HepG2 (cell line): ENCODE data around the gene JPT1. TPM values are rescaled to one million over a fixed set of nuclear protein-coding genes. Genes with fewer than 3 reads are reported as not detected.
A peak's percentile ranks its signal among the peaks of the same experiment; 100 is the strongest.

ENCODE experiments used
- CHD4 ChIP-seq: fragments of 200-600 bp; sonication (generic); IDR thresholded peaks from 2 replicates; pipeline ENCODE4 v1.7.0; 2017; ENCODE audit warnings: mild to moderate bottlenecking, low read length, borderline replicate concordance
- DDIT3 ChIP-seq: sonication (generic); formaldehyde crosslinking; IDR thresholded peaks from 2 replicates; pipeline ENCODE4 v1.4.0; 2020; ENCODE audit warnings: mild to moderate bottlenecking, missing genetic modification reagents
- FOXA3 ChIP-seq: IDR thresholded peaks from 2 replicates; pipeline ENCODE4 v1.6.1; 2016; ENCODE audit warnings: missing genetic modification reagents, missing compliant biosample characterization
- GLMP ChIP-seq: sonication (generic); formaldehyde crosslinking; IDR thresholded peaks from 2 replicates; pipeline ENCODE4 v1.9.0; 2021; ENCODE audit warnings: missing genetic modification reagents, mild to moderate bottlenecking, borderline replicate concordance
- GTF3A ChIP-seq: sonication (generic); formaldehyde crosslinking; conservative IDR thresholded peaks from 2 replicates; pipeline ENCODE4 v1.4.0; 2020; ENCODE audit warnings: mild to moderate bottlenecking, missing genetic modification reagents
- HDAC6 ChIP-seq: fragments of 200-600 bp; sonication (generic); IDR thresholded peaks from 2 replicates; pipeline ENCODE4 v1.7.0; 2017; ENCODE audit warnings: mild to moderate bottlenecking, antibody characterized with exemption, low read length, low read depth
- HMG20B ChIP-seq: conservative IDR thresholded peaks from 2 replicates; pipeline ENCODE4 v1.6.1; 2016; ENCODE audit warnings: missing genetic modification reagents, missing compliant biosample characterization
- JARID2 ChIP-seq: sonication (generic); formaldehyde crosslinking; IDR thresholded peaks from 2 replicates; pipeline ENCODE4 v1.8.1; 2023; ENCODE audit warnings: missing genetic modification reagents, inconsistent platforms; ENCODE audit not compliant: insufficient replicate concordance
- MBD4 ChIP-seq: IDR thresholded peaks from 2 replicates; pipeline ENCODE4 v1.6.1; 2012; ENCODE audit warnings: low read length, inconsistent platforms, borderline replicate concordance
- MBNL3 ChIP-seq: fragments of 250-450 bp; sonication (Bioruptor Pico); conservative IDR thresholded peaks from 2 replicates; pipeline ENCODE4 v1.8.0; 2022; ENCODE audit warnings: mild to moderate bottlenecking, inconsistent platforms
- MEIS1 ChIP-seq: sonication (generic); formaldehyde crosslinking; IDR thresholded peaks from 2 replicates; pipeline ENCODE4 v1.9.0; 2021; ENCODE audit warnings: mild to moderate bottlenecking, missing genetic modification reagents, moderate library complexity, borderline replicate concordance
- NAIF1 ChIP-seq: sonication (generic); formaldehyde crosslinking; IDR thresholded peaks from 2 replicates; pipeline ENCODE4 v1.5.0; 2020; ENCODE audit warnings: mild to moderate bottlenecking, missing genetic modification reagents, borderline replicate concordance
- SNAI1 ChIP-seq: sonication (generic); formaldehyde crosslinking; IDR thresholded peaks from 2 replicates; pipeline ENCODE4 v1.5.0; 2020; ENCODE audit warnings: mild to moderate bottlenecking, missing genetic modification reagents, borderline replicate concordance
- SRSF1 ChIP-seq: fragments of 200-400 bp; formaldehyde crosslinking; optimal IDR thresholded peaks from 2 replicates; pipeline ENCODE3; 2017; ENCODE audit warnings: mild to moderate bottlenecking, low read depth, low read length, moderate library complexity
- SYNCRIP ChIP-seq: fragments of 200-400 bp; formaldehyde crosslinking; IDR thresholded peaks from 2 replicates; pipeline ENCODE4 v1.6.1; 2018; ENCODE audit warnings: mild to moderate bottlenecking, low read depth, low read length; ENCODE audit not compliant: insufficient read depth
- TRAFD1 ChIP-seq: sonication (generic); formaldehyde crosslinking; IDR thresholded peaks from 2 replicates; pipeline ENCODE4 v1.5.1; 2020; ENCODE audit warnings: missing genetic modification reagents, mild to moderate bottlenecking, borderline replicate concordance
- ZNF17 ChIP-seq: sonication (generic); formaldehyde crosslinking; IDR thresholded peaks from 2 replicates; pipeline ENCODE4 v1.5.0; 2020; ENCODE audit warnings: mild to moderate bottlenecking, missing genetic modification reagents
- ZNF562 ChIP-seq: sonication (generic); formaldehyde crosslinking; IDR thresholded peaks from 2 replicates; pipeline ENCODE4 v1.8.0; 2022; ENCODE audit warnings: missing genetic modification reagents, borderline replicate concordance
- polyA plus RNA-seq, 8 experiments: library from polyadenylated mRNA; depleted of rRNA in 3 of 8; stranded (reverse) in 7 of 8; unstranded in 1 of 8; fragments of >200 nt; fragmentation: Illumina TruSeq in 4 of 8; extraction: Trizol in 4 of 8; gene quantifications; 2 replicates each; pipeline versions ENCODE4 v1.2.1 to v1.2.3, GENCODE V29; 2011 to 2016; ENCODE audit warnings: low read depth in 4 of 8, missing spikeins in 1 of 8, mixed read lengths in 1 of 8; ENCODE audit not compliant: insufficient read depth in 1 of 8
- total RNA-seq, 5 experiments: library from RNA; depleted of rRNA; stranded (reverse); fragments of >200 nt; fragmentation: Illumina TruSeq; extraction: Trizol; gene quantifications; 2 replicates each; pipeline ENCODE4 v1.2.3, GENCODE V29; 2016; ENCODE audit warnings: low read depth in 1 of 5
- TF ChIP-seq, protein P1 (sequence below): sonication (generic); formaldehyde crosslinking; IDR thresholded peaks from 2 replicates; pipeline ENCODE4 v1.5.0; 2020; ENCODE audit warnings: mild to moderate bottlenecking, missing genetic modification reagents, moderate library complexity
- TF ChIP-seq, protein P2 (sequence below): sonication (generic); formaldehyde crosslinking; IDR thresholded peaks from 2 replicates; pipeline ENCODE4 v1.5.0; 2020; ENCODE audit warnings: mild to moderate bottlenecking, missing genetic modification reagents, borderline replicate concordance
- TF ChIP-seq, protein P3 (sequence below): sonication (generic); formaldehyde crosslinking; IDR thresholded peaks from 2 replicates; pipeline ENCODE4 v1.8.1; 2023; ENCODE audit warnings: missing genetic modification reagents, inconsistent platforms, borderline replicate concordance

The JPT1 gene
- total and polyA plus RNA-seq, 2 of the 13 experiments (the other 11 are each of a cell fraction or from before 2014, with no cell fraction given): 43.3 to 256 TPM

GRCh38 chr17:75110234-75110937, 43.9 kb downstream of the JPT1 start (continued):
- TF ChIP-seq, protein P1, sequence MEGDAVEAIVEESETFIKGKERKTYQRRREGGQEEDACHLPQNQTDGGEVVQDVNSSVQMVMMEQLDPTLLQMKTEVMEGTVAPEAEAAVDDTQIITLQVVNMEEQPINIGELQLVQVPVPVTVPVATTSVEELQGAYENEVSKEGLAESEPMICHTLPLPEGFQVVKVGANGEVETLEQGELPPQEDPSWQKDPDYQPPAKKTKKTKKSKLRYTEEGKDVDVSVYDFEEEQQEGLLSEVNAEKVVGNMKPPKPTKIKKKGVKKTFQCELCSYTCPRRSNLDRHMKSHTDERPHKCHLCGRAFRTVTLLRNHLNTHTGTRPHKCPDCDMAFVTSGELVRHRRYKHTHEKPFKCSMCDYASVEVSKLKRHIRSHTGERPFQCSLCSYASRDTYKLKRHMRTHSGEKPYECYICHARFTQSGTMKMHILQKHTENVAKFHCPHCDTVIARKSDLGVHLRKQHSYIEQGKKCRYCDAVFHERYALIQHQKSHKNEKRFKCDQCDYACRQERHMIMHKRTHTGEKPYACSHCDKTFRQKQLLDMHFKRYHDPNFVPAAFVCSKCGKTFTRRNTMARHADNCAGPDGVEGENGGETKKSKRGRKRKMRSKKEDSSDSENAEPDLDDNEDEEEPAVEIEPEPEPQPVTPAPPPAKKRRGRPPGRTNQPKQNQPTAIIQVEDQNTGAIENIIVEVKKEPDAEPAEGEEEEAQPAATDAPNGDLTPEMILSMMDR (CRISPR knock-in tag): no peak
- TF ChIP-seq FOXA3 (no peak), TRAFD1 (CRISPR knock-in tag) (0 out of 2 replicates have a peak, but pooled peaks have one; percentile 35), NAIF1 (CRISPR knock-in tag) (no peak), HDAC6 (no peak), SNAI1 (CRISPR knock-in tag) (peak; percentile 64; the same call in 1 of the 2 replicates), HMG20B (no peak), GTF3A (CRISPR knock-in tag) (no peak), SYNCRIP (no peak), MBNL3 (CRISPR knock-in tag) (no peak), GLMP (no peak), ZNF17 (CRISPR knock-in tag) (no peak), CHD4 (peak; percentile 85), ZNF562 (CRISPR knock-in tag) (no peak), SRSF1 (no peak), MBD4 (no peak), MEIS1 (no peak), DDIT3 (no peak), JARID2 (no peak)
- TF ChIP-seq, protein P2, sequence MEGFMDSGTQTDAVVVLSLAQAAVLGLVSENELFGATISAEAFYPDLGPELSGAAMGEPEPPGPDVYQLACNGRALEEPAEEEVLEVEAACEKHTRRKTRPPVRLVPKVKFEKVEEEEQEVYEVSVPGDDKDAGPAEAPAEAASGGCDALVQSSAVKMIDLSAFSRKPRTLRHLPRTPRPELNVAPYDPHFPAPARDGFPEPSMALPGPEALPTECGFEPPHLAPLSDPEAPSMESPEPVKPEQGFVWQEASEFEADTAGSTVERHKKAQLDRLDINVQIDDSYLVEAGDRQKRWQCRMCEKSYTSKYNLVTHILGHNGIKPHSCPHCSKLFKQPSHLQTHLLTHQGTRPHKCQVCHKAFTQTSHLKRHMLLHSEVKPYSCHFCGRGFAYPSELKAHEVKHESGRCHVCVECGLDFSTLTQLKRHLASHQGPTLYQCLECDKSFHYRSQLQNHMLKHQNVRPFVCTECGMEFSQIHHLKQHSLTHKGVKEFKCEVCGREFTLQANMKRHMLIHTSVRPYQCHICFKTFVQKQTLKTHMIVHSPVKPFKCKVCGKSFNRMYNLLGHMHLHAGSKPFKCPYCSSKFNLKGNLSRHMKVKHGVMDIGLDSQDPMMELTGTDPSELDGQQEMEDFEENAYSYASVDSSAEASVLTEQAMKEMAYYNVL (CRISPR knock-in tag): 0 out of 2 replicates have a peak, but pooled peaks have one; percentile 36
- TF ChIP-seq, protein P3, sequence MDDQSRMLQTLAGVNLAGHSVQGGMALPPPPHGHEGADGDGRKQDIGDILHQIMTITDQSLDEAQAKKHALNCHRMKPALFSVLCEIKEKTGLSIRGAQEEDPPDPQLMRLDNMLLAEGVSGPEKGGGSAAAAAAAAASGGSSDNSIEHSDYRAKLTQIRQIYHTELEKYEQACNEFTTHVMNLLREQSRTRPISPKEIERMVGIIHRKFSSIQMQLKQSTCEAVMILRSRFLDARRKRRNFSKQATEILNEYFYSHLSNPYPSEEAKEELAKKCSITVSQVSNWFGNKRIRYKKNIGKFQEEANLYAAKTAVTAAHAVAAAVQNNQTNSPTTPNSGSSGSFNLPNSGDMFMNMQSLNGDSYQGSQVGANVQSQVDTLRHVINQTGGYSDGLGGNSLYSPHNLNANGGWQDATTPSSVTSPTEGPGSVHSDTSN (CRISPR knock-in tag): no peak
